ENCODE results near the gene OR52K1. TPM values are rescaled to one million over a fixed set of nuclear protein-coding genes. Genes with fewer than 3 reads are reported as not detected.

The OR52K1 gene
- total RNA-seq, 2 experiments from 2014 or later = not detected

DNA sequence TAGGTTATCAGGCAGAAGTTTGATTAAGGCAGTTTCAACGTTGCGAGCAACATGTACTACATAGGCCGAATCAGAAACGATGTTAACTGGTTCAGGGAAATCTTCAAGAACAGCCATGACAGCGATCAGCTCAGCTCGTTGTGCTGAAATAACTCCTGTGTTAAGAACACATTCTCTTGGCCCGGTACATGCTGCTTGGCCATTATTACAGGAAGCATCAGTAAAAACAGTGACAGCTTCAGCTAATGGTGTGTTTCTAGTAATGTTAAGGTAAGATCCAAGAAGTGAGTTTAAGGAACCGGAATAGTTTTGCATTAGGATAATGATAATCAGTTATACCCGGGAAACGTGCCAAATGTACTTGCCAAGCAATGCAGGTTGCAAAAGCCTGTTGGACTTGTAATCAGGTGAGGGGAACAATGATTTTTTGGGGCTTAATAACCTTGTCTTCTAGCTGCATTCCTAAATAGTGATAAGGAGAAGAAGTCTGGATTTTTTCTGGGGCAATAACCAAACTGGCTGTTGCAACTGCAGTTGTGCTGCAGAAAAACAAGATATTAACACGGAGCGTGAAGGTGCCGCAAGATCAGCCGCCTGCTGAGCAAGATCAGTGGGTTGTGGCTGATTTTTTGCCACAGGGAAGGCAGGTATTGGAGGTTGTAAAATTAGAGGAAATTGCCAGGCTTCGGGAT is 14.3 kb downstream of the OR52K1 start:
- H3K36me3 Mint-ChIP-seq (ENCODE audit: low read depth) = no peaks in the 10 kb centered on the region
- intact Hi-C loops (cut with DNase I, micrococcal nuclease) = no loop called here
- Histone ChIP-seq H3K27ac (ENCODE audit: low read depth in 1 of 2, low read length in 2 of 2) (no peak overlapping the region), H3K4me1 (ENCODE audit: insufficient read depth, low read length) (no peaks in the 10 kb centered on the region), H3K4me3 (ENCODE audit: low read length) (no peak overlapping the region), H3K27me3 (ENCODE audit: control insufficient read depth in 1 of 2, insufficient read depth in 2 of 2, low read length in 2 of 2) (peaks cover 0 to 3% of the 10 kb centered on the region in 2 experiments), H3K9me3 (ENCODE audit: control insufficient read depth in 1 of 2, insufficient read depth in 1 of 2, low read length in 2 of 2) (no peaks in the 10 kb centered on the region), H3K36me3 (ENCODE audit: insufficient read depth, low read length) (no peaks in the 10 kb centered on the region)
- ATAC-seq (ENCODE audit: poor library complexity) = no peak
- no peaks in the 10 kb centered on the region for H3K9me3 Mint-ChIP-seq
- H3K27ac Mint-ChIP-seq = no peak overlapping the region
- H3K4me1 Mint-ChIP-seq (ENCODE audit: low read depth) = no peaks in the 10 kb centered on the region
- no peak for DNase-seq
- H3K27me3 Mint-ChIP-seq = peaks cover 33% of the 10 kb centered on the region
- ChIA-PET POLR2A (no interaction called here), CTCF (interaction anchor here (1.4 kb wide), 1 partner anchor 309 kb away, joined by 4 read pairs; no protein-coding TSS in a partner anchor)
- H3K4me3 Mint-ChIP-seq = no peak overlapping the region
- TF ChIP-seq, protein P1, sequence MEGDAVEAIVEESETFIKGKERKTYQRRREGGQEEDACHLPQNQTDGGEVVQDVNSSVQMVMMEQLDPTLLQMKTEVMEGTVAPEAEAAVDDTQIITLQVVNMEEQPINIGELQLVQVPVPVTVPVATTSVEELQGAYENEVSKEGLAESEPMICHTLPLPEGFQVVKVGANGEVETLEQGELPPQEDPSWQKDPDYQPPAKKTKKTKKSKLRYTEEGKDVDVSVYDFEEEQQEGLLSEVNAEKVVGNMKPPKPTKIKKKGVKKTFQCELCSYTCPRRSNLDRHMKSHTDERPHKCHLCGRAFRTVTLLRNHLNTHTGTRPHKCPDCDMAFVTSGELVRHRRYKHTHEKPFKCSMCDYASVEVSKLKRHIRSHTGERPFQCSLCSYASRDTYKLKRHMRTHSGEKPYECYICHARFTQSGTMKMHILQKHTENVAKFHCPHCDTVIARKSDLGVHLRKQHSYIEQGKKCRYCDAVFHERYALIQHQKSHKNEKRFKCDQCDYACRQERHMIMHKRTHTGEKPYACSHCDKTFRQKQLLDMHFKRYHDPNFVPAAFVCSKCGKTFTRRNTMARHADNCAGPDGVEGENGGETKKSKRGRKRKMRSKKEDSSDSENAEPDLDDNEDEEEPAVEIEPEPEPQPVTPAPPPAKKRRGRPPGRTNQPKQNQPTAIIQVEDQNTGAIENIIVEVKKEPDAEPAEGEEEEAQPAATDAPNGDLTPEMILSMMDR (IDR thresholded peaks at IDR 0.05) = no peak

GRCh38 chr11:4508886-4509285 is 26.4 kb downstream of the OR52K1 start:
- Mint-ChIP-seq H3K4me1 (ENCODE audit: low read depth) (no peaks in the 10 kb centered on the region), H3K4me3 (no peak overlapping the region), H3K36me3 (ENCODE audit: low read depth) (no peaks in the 10 kb centered on the region), H3K9me3 (no peaks in the 10 kb centered on the region), H3K27ac (no peak overlapping the region), H3K27me3 (peaks cover 46% of the 10 kb centered on the region)
- intact Hi-C loops (cut with DNase I, micrococcal nuclease) = no loop called here
- Histone ChIP-seq H3K27ac (ENCODE audit: low read depth in 1 of 2, low read length in 2 of 2) (no peak overlapping the region), H3K9me3 (ENCODE audit: control insufficient read depth in 1 of 2, insufficient read depth in 1 of 2, low read length in 2 of 2) (no peaks in the 10 kb centered on the region), H3K4me3 (ENCODE audit: low read length) (no peak overlapping the region), H3K27me3 (ENCODE audit: control insufficient read depth in 1 of 2, insufficient read depth in 2 of 2, low read length in 2 of 2) (peaks cover 0 to 9% of the 10 kb centered on the region in 2 experiments), H3K4me1 (ENCODE audit: insufficient read depth, low read length) (no peaks in the 10 kb centered on the region), H3K36me3 (ENCODE audit: insufficient read depth, low read length) (no peaks in the 10 kb centered on the region)
- no peak for ATAC-seq (ENCODE audit: poor library complexity)
- POLR2A ChIA-PET = no interaction called here
- no peak for DNase-seq
- TF ChIP-seq, protein P1 (IDR thresholded peaks at IDR 0.05) = no peak
- CTCF ChIA-PET = no interaction called here

DNA sequence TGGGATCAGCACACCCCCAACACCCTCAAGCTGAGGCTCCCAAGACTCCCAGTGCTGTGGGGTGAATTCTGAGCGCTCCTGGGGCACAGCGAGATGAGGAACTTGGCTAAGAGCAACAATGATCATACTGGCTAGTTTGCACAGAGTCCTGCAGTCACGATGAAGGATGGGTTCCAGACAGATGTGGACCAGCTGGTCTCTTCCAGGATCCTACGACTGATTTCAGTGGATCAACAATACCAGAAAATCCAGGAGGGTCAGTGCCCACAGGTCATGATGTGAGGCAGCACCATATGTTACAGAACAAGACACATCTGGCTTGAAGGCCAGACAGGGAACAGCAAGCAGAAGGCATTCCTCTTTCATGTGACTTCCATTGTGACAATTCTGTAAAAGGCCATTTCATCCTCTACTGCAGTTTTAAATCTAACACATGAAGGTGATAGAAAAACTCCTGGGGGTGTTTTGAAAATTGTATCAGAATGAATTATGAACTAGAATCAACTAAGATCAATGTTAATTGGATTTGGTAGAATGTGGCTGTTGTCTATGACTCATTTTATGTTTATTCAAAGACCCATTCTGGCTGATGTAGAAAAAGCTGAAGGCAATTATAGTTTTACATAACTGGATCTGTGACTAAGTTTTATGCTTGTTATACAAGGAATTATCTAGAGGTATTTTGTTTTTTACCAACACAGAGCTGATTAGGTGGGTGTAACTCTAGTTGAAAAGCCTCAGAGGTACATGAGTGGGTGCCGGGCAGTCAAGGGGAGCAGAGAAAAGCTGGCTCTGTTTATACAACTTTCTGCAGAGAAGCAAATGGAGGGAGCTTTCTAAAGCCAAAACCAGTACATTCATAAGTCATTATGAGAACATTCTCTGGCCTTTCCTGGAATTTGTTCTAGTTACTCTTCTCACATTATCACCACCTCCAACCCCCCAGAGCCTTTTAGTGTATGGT is 29.1 kb downstream of the OR52K1 start:
- H3K4me3 ChIP-seq (ENCODE audit: low read length) = no peak overlapping the region
- TF ChIP-seq, protein P1 (IDR thresholded peaks at IDR 0.05) = no peak
- H3K4me1 ChIP-seq (ENCODE audit: insufficient read depth, low read length) = no peaks in the 10 kb centered on the region
- Mint-ChIP-seq H3K27me3 (peaks cover 28% of the 10 kb centered on the region), H3K27ac (no peak overlapping the region), H3K4me1 (ENCODE audit: low read depth) (no peaks in the 10 kb centered on the region), H3K36me3 (ENCODE audit: low read depth) (no peaks in the 10 kb centered on the region), H3K4me3 (no peak overlapping the region), H3K9me3 (no peaks in the 10 kb centered on the region)
- H3K36me3 ChIP-seq (ENCODE audit: insufficient read depth, low read length) = no peaks in the 10 kb centered on the region
- H3K27me3 ChIP-seq (ENCODE audit: control insufficient read depth in 1 of 2, insufficient read depth in 2 of 2, low read length in 2 of 2) = peaks cover 0 to 6% of the 10 kb centered on the region in 2 experiments
- H3K9me3 ChIP-seq (ENCODE audit: control insufficient read depth in 1 of 2, insufficient read depth in 1 of 2, low read length in 2 of 2) = no peaks in the 10 kb centered on the region
- CTCF ChIA-PET = no interaction called here
- intact Hi-C loops (cut with DNase I, micrococcal nuclease) = no loop called here
- DNase-seq (no peak), ATAC-seq (ENCODE audit: poor library complexity) (no peak)
- POLR2A ChIA-PET = no interaction called here
- no peak overlapping the region for H3K27ac ChIP-seq (ENCODE audit: low read depth in 1 of 2, low read length in 2 of 2)
